Measurements from ENCODE around the gene SATB2.

SATB2 gene

GRCh38 chr2:199257261-199258224 lies 200.2 kb downstream of the SATB2 start:
- no peak for DNase-seq (ENCODE audit: low read depth, low spot score)

- DNase-seq (ENCODE audit: low read depth, low spot score) = no peak
These were observed 227.6 kb downstream of the SATB2 start for GRCh38 chr2:199230091-199230490.

DNA sequence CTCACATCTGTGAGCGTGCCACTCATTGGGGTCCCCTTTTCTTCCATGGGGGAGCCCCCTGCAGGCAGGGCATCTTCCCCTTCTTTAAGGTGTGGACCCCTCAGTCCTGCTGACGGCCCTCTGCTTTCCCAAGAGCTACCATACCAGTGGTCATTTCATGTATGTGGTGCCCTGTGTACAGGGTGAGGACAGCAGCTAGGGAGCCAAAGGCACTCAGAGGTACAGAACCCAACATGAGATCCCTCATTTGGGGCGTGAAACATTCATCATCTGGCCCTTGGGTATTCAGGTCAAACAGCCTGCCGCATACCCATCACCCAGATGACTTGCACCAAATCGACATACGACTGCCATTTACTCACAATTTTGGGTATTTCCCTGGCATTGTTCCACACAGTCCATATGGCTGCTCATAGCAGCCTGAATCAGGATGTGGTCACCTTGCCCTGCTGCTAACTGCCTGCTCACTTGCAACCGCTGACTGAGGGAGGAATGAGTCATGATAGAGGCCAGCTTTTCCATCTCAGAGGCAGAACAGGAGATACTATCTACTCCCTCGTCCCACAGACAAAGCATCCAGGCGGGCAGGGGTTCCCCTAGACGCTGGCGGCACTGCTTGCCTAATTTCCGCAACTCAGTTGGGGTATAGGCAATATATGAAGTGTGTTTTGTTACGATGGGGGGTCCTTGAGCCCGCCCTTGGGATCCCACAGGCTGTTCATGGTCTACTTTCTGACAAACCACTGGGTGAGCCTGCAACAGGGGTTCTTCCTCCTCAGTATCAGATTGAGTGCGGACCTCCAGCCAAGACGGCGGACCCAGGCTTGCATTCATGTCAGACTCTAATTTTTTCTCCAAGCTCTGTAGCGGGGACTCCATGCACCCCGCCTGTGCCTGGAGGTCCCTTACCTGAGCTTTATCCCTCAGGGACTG lies 228.6 kb downstream of the SATB2 start:
- no peak for DNase-seq (ENCODE audit: low read depth, low spot score)

DNA sequence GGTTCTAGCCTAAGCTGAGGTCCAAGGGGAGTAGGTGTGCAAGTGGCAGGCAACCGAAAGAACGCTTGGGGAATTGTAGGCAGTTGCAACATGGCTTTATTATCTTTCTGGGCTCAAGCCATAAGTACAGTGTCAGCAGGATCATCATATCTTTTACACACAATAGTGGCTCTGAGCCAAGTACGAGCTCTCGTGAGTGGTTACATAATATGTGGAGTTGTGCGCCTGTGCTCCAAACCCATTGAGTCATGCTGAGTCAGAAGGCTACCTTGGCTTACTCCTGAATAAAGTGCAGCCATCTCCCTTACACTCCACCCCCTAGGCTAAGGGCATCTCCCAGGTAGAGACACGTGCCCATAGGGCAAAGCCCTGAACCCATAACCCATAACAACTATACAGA lies 233.9 kb downstream of the SATB2 start:
- no peak for DNase-seq (ENCODE audit: low read depth, low spot score)

- no peak for DNase-seq (ENCODE audit: low read depth, low spot score)
These were observed 236.8 kb downstream of the SATB2 start for GRCh38 chr2:199220920-199221319.

GRCh38 chr2:199219551-199219950 lies 238.2 kb downstream of the SATB2 start:
- DNase-seq (ENCODE audit: low read depth, low spot score) = no peak

Data from iPS DF 19.7 (cell line).